Small intestine (tissue), 7 donors: ENCODE results near the gene C10orf105. TPM values are rescaled to one million over a fixed set of nuclear protein-coding genes. Genes with fewer than 3 reads are reported as not detected.

Experiments
- DNase-seq, 2 donors: peaks; one replicate each; pipeline versions ENCODE4 v3.0.0 to v3.0.0-alpha.2; 2013
- FAIRE-seq: peaks from 2 replicates; lab custom pipeline; 2012; peaks lifted over from hg19 to GRCh38; lab: Jason Lieb, UNC
- H3K27ac ChIP-seq, 3 donors: one replicate each; pipeline ENCODE4 v1.5.1; 2013; ENCODE audit warnings: low read length in 2 of 3, mild to moderate bottlenecking in 2 of 3, control low read depth in 1 of 3, inconsistent platforms in 1 of 3, low read depth in 1 of 3, moderate library complexity in 1 of 3
- H3K27me3 ChIP-seq, 3 donors: one replicate each; pipeline ENCODE4 v1.6.1; 2013; ENCODE audit warnings: low read length in 3 of 3, inconsistent platforms in 1 of 3; ENCODE audit not compliant: control insufficient read depth in 3 of 3, insufficient read depth in 3 of 3
- H3K36me3 ChIP-seq, 3 donors: one replicate each; pipeline ENCODE4 v1.6.1; 2013; ENCODE audit warnings: low read length in 3 of 3, inconsistent platforms in 1 of 3, low read depth in 1 of 3, mild to moderate bottlenecking in 1 of 3, moderate library complexity in 1 of 3; ENCODE audit not compliant: control insufficient read depth in 3 of 3, insufficient read depth in 2 of 3
- H3K4me1 ChIP-seq, 3 donors: one replicate each; pipeline ENCODE4 v1.6.1; 2013; ENCODE audit warnings: low read length in 2 of 3, inconsistent platforms in 1 of 3, low read depth in 1 of 3, mild to moderate bottlenecking in 1 of 3, moderate library complexity in 1 of 3; ENCODE audit not compliant: control insufficient read depth in 3 of 3, insufficient read depth in 2 of 3
- H3K4me3 ChIP-seq, 3 donors: one replicate each; pipeline ENCODE4 v1.5.1; 2013; ENCODE audit warnings: low read length in 3 of 3, control low read depth in 1 of 3, inconsistent platforms in 1 of 3, low read depth in 1 of 3, mild to moderate bottlenecking in 1 of 3, moderate library complexity in 1 of 3
- H3K9me3 ChIP-seq, 2 donors: one replicate each; pipeline ENCODE4 v1.6.1; 2013; ENCODE audit warnings: low read depth in 1 of 2, low read length in 1 of 2; ENCODE audit not compliant: control insufficient read depth in 2 of 2, insufficient read depth in 1 of 2
- WGBS, 3 donors: extraction: QIAGEN DNeasy Blood & Tissue Kit; methylation state at CpG; one replicate each; pipeline ENCODE4 v1.1.7; 2013; 5-methylcytosine and 5-hydroxymethylcytosine counted together
- polyA plus RNA-seq, 4 donors: library from polyadenylated mRNA; stranded (reverse) in 3 of 4; unstranded in 1 of 4; fragments of 200-250 nt in 3 of 4; fragments of 120-200 nt in 1 of 4; gene quantifications; one replicate each; pipeline versions ENCODE4 v1.2.1 to v1.2.3, GENCODE V29; 2013
- donor health status: healthy with polysubstance abuse.
- donor health status: control.
- donor health status: control.
- donor health status: Bipolar disorder and iron deficiency.
- donor health status: healthy.

Gene C10orf105
- polyA plus RNA-seq, 4 donors: 0.06 to 0.27 TPM; not detected in 2

GRCh38 chr10:71698737-71699136, 20.8 kb downstream of the C10orf105 start:
- peaks cover 1 to 5% (median 3%) of the 10 kb centered on the region in 3 donors for H3K4me1 ChIP-seq
- FAIRE-seq: no peak
- WGBS, 3 donors: 74 to 79% (median 76%) methylated on average over 5 of the region's 5 CpGs

DNA sequence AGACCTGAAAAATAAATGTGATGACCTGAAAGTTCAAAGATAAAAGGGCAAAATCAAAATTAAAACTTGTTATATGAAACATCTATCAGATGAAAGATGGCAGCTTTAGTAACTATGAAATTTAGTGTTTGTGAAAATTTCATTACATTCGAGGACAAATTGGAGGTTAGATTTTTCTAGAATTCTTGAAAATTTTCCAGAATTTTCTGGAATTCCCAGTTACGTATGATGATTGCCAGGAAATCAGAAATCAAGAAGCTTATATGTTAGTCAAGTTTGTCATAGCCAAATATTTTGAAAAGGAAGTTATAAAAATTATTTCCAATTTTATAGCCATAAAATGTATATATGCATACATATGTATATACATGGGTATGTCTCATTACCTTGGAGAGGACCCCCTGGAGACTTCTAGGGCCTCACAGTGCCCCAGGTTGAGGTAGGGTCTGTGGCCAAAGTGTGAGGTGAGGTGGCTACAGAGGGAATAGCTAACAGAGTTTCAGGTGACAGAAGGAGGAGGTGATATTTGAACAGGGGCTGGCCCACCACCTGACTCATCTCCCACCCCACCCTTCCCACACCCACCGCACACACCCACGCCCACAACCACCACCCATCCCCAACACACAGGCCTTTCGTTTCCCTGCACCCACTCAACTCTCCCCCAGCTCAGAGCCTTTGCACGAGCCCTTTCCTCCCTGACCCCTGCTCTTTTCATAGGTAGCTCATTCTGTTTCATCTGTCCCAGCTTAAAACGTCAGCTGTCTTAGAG, 21.5 kb downstream of the C10orf105 start:
- WGBS, 3 donors: 65 to 69% (median 65%) methylated on average over 7 of the region's 7 CpGs
- FAIRE-seq: no peak
- DNase-seq: no peak
- peaks cover 3 to 5% (median 3%) of the 10 kb centered on the region in 3 donors for H3K4me1 ChIP-seq
- H3K36me3 ChIP-seq: no peaks in the 10 kb centered on the region
- H3K4me3 ChIP-seq: no peak overlapping the region
- H3K9me3 ChIP-seq: no peaks in the 10 kb centered on the region
- no peak overlapping the region for H3K27ac ChIP-seq
- H3K27me3 ChIP-seq: no peaks in the 10 kb centered on the region

More at GRCh38 chr10:71698737-71699136, 20.8 kb downstream of the C10orf105 start:
- H3K4me3 ChIP-seq: no peak overlapping the region
- H3K27ac ChIP-seq: no peak overlapping the region
- DNase-seq: no peak
- H3K36me3 ChIP-seq: no peaks in the 10 kb centered on the region
- H3K27me3 ChIP-seq: no peaks in the 10 kb centered on the region
- H3K9me3 ChIP-seq: no peaks in the 10 kb centered on the region

DNA sequence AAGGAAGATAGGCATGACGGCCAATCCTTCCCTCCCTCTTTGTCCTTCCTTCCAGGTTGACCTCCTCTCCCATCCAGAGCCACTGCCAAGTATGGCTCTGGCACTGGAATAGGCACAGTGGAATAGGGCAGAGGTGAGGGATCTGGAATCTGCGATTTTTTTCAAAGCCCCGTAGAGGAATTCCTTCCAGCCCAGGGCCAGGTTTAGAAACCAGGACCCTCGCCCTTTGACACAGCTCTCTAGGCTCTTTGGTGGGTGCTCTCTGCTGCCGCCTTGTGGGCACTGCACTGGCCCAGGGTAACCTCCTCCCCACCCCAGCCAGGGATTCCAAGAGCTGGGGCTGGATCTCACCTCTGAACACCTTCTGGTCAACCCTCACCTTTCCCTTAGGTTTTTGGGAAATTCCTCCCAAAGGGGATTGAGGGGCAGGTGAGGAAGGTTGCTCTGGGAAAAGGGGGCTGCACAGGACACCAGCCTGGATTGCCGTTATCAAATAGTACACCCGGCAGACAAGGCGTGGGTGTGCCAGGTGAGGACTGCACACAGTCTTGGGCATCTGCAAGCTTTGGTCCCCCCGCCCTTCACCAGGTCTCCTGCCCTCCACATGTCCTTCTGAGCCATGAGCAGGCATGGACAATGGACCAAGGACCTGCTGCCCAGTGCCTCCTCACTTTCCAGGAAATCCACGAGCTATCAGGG, 22.8 kb downstream of the C10orf105 start:
- peaks cover 0 to under 1% of the 10 kb centered on the region in 2 donors for H3K9me3 ChIP-seq
- peaks cover 3 to 9% (median 4%) of the 10 kb centered on the region in 3 donors for H3K4me1 ChIP-seq
- FAIRE-seq (no peak), DNase-seq (peak; percentile 71 to 77)
- H3K27ac ChIP-seq: no peak overlapping the region
- no peaks in the 10 kb centered on the region for H3K27me3 ChIP-seq
- no peak overlapping the region for H3K4me3 ChIP-seq
- H3K36me3 ChIP-seq: peaks cover 0 to 2% (median 0%) of the 10 kb centered on the region in 3 donors
- 22 to 45% (median 29%) methylated on average over 10 of the region's 10 CpGs for WGBS, 3 donors

GRCh38 chr10:71695502-71696476, 23.8 kb downstream of the C10orf105 start:
- no peak overlapping the region for H3K4me3 ChIP-seq
- peaks cover 0 to 2% (median 0%) of the 10 kb centered on the region in 3 donors for H3K36me3 ChIP-seq
- peaks cover 3 to 9% (median 4%) of the 10 kb centered on the region in 3 donors for H3K4me1 ChIP-seq
- DNase-seq: no peak
- H3K9me3 ChIP-seq: peaks cover 0 to 8% of the 10 kb centered on the region in 2 donors
- H3K27me3 ChIP-seq: no peaks in the 10 kb centered on the region
- WGBS, 3 donors: 82 to 87% (median 82%) methylated on average over 14 of the region's 14 CpGs
- no peak for FAIRE-seq
- H3K27ac ChIP-seq: no peak overlapping the region

DNA sequence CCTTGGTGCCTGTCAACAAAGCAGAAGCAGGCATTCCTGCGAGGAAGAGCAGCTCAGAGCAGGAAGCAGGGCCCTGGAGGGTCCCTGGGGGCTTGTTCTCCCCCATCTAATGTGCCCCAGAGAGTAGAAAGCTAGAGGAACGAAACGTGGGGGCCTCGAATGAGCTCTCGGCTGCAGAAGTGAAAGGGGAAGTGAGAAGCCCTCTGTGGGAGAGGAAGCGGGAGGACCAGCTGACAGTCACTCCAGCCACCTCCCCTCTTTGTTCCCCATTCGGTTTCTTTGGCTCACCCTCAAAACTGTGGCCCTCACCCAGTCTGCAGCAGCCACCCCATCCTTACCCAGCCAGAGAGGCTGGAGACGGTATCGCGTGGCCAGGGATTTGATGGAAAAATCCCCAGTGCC, 25.0 kb downstream of the C10orf105 start:
- H3K4me1 ChIP-seq: peaks cover 3 to 9% (median 4%) of the 10 kb centered on the region in 3 donors
- DNase-seq: peak in 1 of 2 donors; percentile 37

GRCh38 chr10:71694039-71694501, 25.5 kb downstream of the C10orf105 start:
- Histone ChIP-seq H3K36me3 (peaks cover 0 to 2% (median 0%) of the 10 kb centered on the region in 3 donors), H3K27me3 (no peaks in the 10 kb centered on the region), H3K27ac (peak overlapping the region in 1 of 3 donors; percentile 19), H3K4me1 (peaks cover 3 to 9% (median 4%) of the 10 kb centered on the region in 3 donors), H3K4me3 (no peak overlapping the region), H3K9me3 (peaks cover 0 to 8% of the 10 kb centered on the region in 2 donors)
- 78 to 93% (median 88%) methylated on average over 18 of the region's 18 CpGs for WGBS, 3 donors
- FAIRE-seq (no peak), DNase-seq (no peak)

More for the DNA sequence above, 25.0 kb downstream of the C10orf105 start:
- H3K9me3 ChIP-seq: peaks cover 0 to 8% of the 10 kb centered on the region in 2 donors
- peak overlapping the region in 1 of 3 donors; percentile 19 for H3K27ac ChIP-seq
- H3K36me3 ChIP-seq: peaks cover 0 to 2% (median 0%) of the 10 kb centered on the region in 3 donors
- H3K27me3 ChIP-seq: no peaks in the 10 kb centered on the region
- no peak for FAIRE-seq
- no peak overlapping the region for H3K4me3 ChIP-seq
- 32 to 53% (median 45%) methylated on average over 9 to 10 of the region's 10 CpGs for WGBS, 3 donors

DNA sequence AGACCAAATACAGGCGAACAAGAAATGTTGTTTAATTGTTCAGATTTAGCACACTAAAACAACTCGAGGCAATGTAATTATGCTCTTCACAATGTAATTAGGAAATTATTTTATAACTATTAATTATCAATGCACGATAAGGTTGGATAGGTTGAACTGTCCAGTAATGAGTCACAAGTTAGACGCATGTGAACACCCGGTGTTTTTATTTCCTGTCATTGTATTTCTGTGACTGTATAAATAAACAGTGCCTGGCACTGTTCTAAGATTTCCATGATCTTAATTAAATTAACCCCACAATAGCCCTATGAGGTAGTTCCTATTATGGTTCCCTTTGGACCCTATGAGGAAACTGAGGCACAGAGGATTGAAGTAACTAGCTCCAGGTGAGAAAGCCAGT, 26.2 kb downstream of the C10orf105 start:
- Histone ChIP-seq H3K36me3 (peaks cover 0 to 2% (median 0%) of the 10 kb centered on the region in 3 donors), H3K27ac (peak overlapping the region in 1 of 3 donors; percentile 19), H3K4me1 (peaks cover 3 to 9% (median 4%) of the 10 kb centered on the region in 3 donors), H3K27me3 (no peaks in the 10 kb centered on the region), H3K9me3 (peaks cover 0 to 14% of the 10 kb centered on the region in 2 donors), H3K4me3 (no peak overlapping the region)
- DNase-seq: peak in 1 of 2 donors; percentile 68
- 17 to 39% (median 34%) methylated on average over 5 of the region's 5 CpGs for WGBS, 3 donors
- no peak for FAIRE-seq
